HG03460 (cell line): ENCODE data around the gene UBE2O.
"Not testable (repeated sequence)": the region's sequence is repeated elsewhere in the genome, so short reads cannot be mapped to it uniquely, and the experiment has no call there.

Experiments
- ATAC-seq: cut with Tn5 transposase; IDR thresholded peaks from one replicate; pipeline ENCODE4 v1.9.1; 2021; ENCODE audit not compliant: unreplicated experiment

The UBE2O gene

DNA sequence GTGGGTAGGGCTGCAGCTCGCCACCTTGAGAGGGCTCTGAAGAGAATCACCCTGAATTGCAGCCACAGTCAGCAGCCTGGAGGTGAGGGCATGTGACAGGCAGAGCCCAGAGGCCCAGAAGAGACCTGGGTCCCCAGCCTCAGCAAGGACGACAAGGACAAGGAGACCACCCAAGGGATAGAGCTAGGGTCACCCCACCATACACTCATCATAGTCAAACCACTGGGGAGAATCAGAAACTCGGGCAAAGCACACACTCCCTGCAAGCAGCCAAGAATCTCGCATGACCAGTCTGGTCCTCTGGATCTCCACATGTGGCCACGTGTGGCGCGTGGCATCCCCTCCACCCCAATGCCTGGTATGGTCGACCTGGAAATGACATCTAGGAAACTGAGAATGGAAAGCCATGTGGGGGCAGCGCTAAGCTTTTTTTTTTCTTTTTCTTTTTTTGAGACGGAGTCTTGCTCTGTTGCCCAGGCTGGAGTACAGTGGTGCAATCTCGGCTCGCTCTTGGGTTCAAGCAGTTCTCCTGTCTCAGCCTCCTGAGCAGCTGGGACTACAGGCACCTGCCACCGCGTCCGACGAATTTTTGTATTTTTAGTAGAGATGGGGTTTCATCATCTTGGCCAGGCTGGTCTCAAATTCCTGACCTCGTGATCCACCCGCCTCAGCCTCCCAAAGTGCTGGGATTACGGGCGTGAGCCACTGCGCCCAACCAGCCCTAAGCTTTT, 73.1 kb downstream of the UBE2O start:
- ATAC-seq: no peak

DNA sequence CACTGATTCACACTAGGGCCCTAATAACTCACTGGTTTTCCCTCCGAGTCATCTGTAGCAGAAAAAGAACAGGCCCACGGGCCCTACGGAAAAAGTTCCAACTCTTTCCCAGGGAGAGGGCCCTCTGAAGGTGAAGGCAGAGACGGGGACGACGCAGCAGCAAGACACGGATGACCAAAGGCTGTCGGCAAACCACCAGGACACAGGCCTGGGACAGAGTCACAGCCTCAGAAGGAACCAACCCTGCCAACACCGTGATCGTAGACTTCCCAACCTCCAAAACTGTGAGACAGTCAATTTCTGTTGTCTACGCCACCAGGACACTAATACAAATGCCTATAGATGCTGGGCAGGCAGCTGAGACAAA, 73.7 kb downstream of the UBE2O start:
- ATAC-seq: no peak

DNA sequence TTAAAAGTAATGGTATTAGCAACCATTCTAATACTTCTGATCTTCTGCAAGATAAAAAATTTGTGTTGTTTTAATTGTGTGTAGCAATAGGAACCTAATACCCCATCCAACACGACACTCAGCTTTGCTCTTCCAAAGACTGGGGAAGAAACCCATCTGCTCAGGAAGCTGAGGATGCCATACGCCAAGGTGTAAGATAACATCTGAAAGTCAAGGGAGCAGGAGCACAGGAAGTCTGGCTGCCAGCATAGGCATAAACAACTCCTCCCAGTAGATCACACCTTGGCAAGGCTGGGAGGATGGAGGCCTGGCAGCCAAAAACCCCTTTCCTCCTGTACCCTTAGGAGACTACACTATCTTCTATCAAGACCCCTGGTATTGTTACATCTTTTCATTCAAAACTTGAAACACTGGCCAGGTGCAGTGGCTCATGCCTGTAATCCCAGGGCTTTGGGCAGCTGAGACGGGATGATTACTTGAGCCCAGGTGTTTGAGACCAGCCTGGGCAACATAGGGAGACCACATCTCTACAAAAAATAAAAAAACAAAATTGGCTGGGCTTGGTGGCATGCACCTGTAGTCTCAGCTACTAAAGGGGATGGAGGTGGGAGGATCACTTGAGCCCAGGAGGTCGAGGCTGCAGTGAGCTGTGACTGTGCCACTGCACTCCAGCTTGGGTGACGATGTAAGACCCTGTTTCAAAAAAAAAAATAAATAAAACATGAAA, 74.2 kb downstream of the UBE2O start:
- ATAC-seq: no peak

DNA sequence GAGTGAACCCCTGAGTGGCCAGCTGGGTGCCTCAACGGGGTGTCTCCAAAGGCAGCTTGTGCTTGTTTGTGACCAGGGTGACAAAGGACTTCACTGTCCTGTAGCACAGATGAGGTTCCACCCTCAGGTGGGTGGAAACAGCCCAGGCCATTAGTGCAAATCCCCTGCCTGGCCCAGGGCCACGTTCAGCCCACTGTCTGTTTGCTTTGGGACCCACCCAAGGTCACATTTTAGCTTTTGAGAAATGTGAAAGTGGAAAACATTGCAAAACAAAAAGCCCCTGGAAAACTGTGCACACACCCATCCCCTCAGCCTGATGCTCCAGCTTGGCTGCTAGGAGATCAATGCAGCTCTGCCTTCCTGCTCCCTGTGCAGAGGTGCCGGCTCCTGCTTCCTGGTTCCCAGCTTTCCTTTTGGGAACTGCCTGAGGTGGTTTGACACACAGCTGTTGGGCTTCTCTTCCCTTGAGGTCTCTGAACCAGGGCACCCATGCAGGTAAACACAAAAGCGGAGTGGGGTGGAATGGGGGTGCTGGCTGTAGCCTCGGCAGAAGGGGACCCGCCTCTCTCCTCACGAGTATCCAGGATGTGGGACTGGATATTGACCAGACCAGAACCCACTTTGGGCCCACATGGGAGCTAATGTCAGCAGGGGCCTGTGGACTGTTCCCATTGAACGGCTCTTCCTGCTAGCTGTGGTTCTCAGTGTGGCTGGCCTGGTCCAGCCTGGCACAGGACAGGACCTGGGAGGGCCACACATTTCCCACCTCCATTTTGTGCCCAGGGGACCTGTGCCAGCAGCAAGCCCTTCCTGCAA, 76.4 kb downstream of the UBE2O start:
- no peak for ATAC-seq

DNA sequence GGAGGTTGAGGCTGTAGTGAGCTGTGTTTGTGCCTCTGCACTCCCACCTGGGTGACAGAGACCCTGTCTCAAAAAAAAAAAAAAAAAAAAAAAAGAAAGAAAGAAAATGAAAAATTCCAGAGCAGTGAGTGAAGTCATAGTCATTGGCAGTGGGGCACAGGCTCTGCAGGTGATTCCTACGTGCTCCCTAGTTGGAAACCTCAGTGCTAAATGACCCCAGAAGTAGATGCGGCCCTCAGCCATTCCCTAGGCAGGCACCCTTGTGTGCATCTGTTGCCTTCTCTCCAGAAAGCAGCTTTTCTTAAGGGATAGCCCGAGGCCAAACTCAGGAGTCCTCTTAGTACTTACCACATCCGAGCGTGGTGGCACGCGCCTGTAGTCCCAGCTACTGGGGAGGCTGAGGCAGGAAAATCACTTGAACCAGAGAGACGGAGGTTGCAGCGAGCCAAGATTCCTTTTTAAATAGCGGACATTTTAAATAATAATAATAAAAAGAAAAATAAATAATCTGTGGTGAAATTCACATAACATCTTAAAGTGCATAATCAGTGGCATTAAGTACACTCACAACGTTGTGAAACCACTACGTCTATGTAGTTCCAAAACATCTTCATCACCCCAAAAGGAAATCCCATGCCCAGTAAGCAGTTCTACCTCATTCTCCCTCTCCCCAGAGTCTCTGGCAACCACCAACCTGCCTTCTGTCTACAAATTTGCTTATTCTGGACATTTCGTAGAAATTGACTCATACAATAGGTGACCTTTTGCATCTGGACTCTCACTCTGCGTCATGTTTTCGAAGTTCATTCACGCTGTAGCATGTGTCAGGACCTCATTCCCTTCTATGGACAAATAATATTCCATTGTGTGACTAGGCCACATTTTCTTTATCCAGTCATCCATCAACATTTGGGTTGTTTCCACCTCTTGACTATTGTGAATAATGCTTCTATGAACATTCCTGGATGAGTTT, 81.0 kb downstream of the UBE2O start:
- no peak for ATAC-seq

DNA sequence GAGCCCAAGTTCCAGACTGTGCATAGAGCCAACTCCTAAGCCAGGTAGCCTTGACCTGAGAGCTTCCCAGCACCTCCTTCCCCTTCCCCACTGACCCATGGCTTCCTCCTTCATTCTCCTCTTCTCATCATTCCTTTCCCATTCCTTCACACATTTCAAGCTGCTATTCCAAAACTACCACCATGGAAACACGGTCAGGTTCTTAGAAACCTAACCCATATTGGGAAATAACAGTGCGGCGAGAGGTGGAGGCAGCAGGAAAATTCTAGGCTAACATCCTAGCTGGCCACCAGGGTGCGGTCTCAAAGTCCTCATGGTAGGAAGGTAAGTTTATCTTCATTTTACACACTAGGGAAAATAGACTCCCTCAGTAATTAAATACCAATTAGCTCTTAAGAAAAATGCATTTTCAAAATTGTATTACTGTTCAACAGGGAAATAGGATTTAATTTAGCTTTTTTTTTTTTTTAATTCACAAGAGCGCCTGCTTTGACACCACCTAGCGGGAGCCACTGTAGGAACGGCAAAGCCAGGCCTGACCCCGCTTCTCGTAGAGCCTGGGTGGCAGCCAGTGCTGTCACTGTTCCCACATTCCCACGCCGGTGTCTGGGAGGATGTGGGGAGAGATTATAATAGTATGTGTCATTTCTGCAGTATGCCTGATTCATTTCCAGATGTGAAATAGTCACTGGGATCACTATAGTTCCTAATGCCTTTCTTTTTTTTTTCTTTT, 82.5 kb downstream of the UBE2O start:
- no peak for ATAC-seq

DNA sequence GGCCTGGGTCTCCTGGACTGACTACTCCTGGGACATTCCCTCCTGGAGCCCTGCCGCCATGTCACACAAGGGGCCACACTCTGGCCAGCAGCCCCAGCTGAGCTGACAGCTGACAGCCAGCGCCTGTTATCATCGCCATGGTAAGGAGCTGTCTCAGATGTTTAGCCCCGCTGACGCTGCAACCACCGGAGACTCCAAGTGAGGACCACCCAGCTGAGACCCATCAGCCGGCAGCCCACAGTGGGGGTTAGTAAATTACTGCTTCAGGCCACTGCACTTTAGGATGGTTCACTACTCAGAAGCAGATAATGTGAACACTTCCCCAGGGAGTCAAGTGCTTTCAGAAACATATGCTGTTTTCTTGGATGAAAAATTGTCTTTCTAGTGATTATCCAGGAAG, 83.1 kb downstream of the UBE2O start:
- ATAC-seq: no peak

DNA sequence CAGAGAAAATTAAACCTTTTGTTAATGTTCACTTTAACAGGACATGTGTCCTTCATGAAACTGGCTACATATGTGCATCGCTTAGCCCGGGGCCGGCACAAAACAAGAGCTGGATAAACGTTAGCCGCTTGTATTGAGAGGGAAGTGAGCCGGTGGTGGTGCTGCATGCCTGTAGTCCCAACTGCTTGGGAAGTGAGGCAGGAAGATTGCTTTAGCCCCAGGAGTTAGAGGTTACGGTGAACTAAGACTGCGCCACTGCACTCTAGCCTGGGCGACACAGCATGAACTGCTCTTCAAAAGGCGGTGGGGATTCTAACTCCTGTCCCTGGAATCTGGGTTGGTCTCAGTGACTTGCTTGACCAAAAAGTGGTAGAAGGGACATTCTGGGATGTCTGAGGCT, 83.6 kb downstream of the UBE2O start:
- ATAC-seq: no peak

DNA sequence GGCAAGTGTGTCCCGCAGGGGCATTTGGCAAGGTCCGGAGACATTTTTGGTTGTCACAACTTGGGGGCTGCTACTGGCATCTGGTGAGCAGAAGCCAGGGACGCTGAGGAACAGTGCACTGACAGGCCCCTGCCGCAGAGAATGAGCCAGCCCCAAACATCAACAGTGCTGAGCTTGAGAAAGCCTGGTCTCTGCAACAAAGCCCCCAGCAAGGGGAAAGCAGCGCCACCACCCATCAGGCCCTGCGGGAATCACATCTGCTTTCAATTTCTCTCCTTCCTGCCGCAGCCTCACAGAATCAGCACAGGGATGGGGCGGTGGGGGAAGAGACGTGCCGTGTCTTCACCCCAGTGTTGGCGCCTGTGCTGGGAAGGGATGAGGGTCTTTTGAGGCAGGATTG, 84.4 kb downstream of the UBE2O start:
- no peak for ATAC-seq

DNA sequence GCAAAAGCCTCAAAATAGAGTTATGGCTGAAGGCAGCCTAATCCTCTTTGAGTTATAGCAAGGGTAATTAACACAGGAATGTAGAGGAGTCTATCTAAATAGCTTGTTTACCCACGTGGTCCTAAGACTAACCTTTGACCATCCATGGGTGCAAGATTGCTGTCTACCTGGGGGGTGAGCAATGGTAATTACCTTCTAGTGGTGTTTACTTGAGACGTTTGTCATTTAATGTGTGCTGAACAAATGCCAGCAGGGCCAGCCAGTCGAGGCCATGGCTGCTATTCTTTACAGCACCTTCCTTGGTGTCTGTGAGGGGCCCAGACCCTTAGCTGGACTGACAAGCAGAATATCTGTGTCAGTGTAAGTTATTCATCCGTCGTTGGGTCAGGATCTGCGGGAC, 85.3 kb downstream of the UBE2O start:
- no peak for ATAC-seq

DNA sequence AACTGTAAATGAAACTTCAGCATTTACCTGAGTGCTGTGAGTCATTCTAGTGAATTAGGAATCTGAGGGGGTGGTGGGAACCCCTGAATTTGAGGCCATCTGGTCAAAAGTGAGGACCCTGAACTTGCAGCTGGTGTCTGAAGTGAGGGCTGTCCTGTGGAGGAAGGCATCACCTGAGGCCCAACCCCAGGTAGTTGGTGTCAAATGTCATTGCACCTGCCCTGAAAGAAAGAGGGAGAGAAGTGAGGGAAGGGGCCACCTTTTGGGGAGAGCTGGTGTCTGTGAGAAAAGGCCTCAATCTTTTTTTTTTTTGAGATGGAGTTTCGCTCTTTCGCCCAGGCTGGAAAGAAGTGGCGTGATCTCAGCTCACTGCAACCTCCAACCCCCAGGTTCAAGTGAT, 86.7 kb downstream of the UBE2O start:
- ATAC-seq: no peak

DNA sequence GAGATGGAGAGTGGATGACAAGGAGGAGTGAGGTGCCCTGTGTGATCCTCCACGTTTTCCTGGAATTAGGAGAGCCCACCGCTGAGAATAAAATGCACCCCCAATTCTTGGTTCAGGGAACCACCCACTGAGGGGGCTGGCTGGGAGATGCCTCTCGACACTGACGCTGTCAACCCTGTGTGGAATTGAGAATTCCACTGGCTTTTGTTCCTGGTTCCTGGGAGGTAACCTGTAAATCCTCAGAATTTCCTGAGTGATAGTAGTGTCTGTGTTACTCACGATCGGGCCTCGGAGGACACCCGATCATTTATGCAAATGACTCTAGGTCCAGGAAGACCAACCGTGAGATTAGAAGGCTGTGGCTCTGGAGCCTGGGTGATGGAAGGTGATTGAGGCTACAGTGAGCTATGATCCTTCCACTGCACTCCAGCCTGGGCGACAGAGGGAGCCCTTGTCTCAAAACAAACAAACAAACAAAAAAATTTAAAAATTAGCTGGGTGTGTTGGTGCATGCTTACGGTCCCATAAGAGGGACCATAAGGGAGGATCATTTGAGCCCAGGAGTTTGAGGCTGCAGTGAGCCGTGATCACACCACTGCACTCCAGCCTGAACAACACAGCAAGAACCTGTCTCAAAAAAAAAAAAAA, 87.6 kb downstream of the UBE2O start:
- no peak for ATAC-seq

DNA sequence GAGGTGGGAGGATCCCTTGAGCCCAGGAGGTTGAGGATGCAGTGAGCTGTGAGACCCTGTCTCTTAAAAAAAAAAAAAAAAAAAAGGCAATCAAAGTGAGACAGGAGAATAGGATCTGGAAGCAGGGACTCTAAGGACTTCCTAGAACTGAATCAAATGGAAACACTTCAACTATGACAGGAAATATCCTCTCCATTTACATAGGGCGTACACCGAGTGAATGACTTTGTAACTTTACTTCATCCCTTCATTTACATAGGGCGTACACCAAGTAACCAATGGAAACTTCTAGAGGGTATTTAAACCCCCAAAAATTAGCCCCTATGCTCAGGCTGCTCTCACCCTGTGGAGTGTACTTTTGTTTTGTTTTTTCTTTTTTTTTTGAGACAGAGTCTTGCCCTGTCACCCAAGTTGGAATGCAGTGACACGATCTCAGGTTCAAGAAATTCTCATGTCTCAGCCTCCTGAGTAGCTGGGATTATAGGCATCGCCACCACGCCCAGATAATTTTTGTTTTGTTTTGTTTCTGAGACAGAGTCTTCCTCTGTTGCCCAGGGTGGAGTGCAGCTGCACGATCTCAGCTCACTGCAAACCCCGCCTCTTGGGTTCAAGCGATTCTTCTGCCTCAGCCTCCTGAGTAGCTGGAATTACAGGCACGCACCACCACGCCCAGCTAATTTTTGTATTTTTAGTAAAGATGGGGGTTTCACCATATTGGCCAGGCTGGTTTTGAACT, 89.7 kb downstream of the UBE2O start:
- ATAC-seq: no peak

DNA sequence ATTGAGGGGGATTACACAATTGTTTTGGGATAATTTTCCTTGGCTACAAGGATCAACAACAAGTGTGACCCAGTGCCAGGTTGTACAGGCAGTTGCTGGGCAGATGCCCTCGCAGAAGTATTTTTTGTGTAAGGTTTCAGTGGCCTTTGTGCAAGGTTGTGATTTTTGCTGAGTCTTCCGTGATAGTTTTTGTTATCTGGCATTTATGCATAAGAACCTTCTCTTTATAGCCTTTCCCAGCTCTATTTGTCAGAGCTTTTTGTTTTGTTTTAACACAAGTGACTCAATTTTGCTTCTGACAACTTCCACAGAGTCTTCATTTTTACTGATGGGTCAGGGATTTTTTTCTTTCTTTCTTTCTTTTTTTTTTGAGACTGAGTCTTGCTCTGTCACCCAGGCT, 92.5 kb downstream of the UBE2O start:
- ATAC-seq: no peak

DNA sequence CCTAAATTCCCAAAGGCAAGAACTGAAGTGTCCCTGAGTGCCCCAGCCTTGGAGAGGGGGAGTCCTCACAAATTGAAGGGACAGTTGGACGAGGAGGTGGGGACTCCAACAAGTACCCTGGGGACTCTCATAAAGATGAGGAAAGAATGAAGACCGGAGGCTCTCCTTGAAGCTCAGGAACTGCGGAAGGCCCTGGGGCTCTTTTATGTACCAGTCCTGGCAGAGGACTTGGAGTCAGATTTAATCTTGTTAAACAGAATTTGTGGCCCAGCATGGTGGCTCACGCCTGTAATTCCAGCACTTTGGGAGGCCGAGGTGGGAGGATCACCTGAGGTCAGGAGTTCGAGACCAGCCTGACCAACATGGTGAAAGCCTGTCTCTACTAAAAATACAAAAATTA, 93.2 kb downstream of the UBE2O start:
- ATAC-seq: not testable (repeated sequence)

DNA sequence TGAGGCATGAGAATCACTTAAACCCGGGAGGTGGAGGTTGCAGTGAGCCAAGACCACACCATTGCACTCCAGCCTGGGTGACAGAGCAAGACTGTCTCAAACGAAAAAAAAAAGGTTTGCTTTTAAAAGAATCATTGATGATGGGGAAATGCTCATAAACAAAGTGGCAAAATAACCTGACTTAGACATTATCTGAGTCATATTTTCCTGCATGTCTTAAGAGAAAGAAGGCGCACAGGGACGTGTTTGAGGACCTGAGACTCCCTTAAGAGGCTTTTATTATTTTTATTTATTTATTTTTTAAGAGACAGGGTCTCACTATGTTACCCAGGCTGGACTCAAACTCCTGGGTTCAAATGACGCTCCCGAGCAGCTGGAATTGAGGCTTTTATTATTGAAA, 93.6 kb downstream of the UBE2O start:
- no peak for ATAC-seq

DNA sequence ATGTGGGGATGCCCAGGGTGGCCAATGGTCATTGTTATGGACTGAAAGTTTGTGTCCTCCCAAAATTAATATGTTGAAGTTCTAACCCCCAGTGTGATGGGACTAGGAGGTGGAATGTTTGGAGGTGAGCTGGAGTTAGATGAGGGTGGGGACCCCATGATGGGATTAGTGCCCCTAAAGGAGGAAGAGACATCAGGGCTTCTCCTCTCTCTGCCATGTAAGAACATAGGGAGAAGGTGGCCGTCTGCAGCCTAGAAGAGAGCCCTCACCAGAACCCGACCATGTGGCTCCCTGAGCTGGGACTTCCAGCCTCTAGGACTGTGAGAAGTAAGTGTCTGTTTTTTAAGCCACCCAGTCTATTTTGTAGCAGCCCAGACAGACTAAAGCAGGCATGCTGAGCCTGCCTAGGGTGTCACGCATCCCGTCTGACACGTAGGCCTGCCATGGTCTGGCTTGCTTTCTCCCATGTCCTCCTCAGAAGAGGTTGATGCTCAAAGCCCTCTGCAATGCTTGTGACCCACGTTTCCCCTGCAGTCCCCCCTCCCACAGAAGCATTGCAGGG, 95.3 kb downstream of the UBE2O start:
- no peak for ATAC-seq

DNA sequence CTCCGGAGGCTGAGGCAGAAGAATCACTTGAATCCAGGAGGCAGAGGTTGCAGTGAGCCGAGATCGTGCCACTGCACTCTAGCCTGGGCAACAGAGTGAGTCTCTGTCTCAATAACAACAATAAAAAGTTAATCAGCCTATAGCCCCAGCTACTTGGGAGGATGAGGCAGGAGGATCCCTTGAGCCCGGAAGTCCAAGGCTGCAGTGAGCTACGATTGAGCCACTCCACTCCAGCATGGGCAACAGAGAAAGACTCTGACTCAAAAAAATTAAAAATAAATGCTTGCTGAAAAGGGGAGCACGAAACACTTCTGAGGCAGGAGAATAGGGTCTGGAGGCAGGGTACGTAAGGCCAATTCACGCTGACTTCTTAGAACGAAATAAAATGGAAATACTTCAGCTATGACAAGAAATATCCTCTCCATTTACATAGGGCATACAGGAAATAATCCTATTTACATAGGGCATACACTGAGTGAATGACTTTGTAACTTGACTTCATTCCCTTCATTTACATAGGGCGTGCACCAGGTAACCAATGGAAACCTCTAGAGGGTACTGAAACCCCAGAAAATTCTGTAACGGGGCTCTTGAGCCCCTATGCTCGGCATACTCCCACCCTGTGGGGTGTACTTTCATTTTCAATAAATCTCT, 96.0 kb downstream of the UBE2O start:
- ATAC-seq: no peak
